Stomach (tissue), 19 donors: Measurements from ENCODE around the gene B3GNT5. TPM values are rescaled to one million over a fixed set of nuclear protein-coding genes. Genes with fewer than 3 reads are reported as not detected.

Source experiments
- DNase-seq, 2 donors: peaks; one replicate each; pipeline versions ENCODE4 v3.0.0 to v3.0.0-alpha.2; 2013 to 2019
- H3K27ac ChIP-seq, 5 donors: fragments of 200-600 bp in 4 of 5; sonication (generic) in 4 of 5; one replicate each; pipeline ENCODE4 v1.5.1; 2013 to 2019; ENCODE audit warnings: mild to moderate bottlenecking in 1 of 5, moderate library complexity in 1 of 5
- H3K27me3 ChIP-seq, 3 donors: fragments of 200-600 bp; sonication (generic); one replicate each; pipeline ENCODE4 v1.5.1; 2017 to 2019; ENCODE audit warnings: mixed run types in 1 of 3
- H3K36me3 ChIP-seq, 4 donors: fragments of 200-600 bp; sonication (generic); 1 replicate in 3 of 4; 2 replicates in 1 of 4; pipeline ENCODE4 v1.5.1; 2016 to 2019
- H3K4me1 ChIP-seq, 4 donors: fragments of 200-600 bp; sonication (generic); one replicate each; pipeline ENCODE4 v1.5.1; 2016 to 2019
- H3K4me3 ChIP-seq, 4 donors: fragments of 200-600 bp; sonication (generic) in 3 of 4; one replicate each; pipeline ENCODE4 v1.5.1; 2016 to 2019; ENCODE audit warnings: mild to moderate bottlenecking in 1 of 4
- H3K9me3 ChIP-seq, 4 donors: fragments of 200-600 bp; sonication (generic); one replicate each; pipeline ENCODE4 v1.5.1; 2016 to 2019
- EP300 ChIP-seq: sonication (generic); formaldehyde crosslinking; IDR thresholded peaks from one replicate; pipeline ENCODE4 v1.6.1; 2017; ENCODE audit warnings: antibody characterized with exemption
- POLR2A ChIP-seq, 4 donors: fragments of 450-650 bp; IDR thresholded peaks; one replicate each; pipeline ENCODE4 v1.6.1; 2016; ENCODE audit warnings: antibody characterized with exemption in 4 of 4, control low read depth in 2 of 4, mild to moderate bottlenecking in 1 of 4, moderate library complexity in 1 of 4
- POLR2AphosphoS5 ChIP-seq, 3 donors: sonication (generic); formaldehyde crosslinking; IDR thresholded peaks; one replicate each; pipeline ENCODE4 v1.6.1; 2016; ENCODE audit warnings: antibody characterized with exemption in 3 of 3
- WGBS, 5 donors: extraction: QIAGEN DNeasy Blood & Tissue Kit in 3 of 5; methylation state at CpG; one replicate each; pipeline versions ENCODE4 v1.1.5 to v1.1.7; 2013 to 2018; 5-methylcytosine and 5-hydroxymethylcytosine counted together
- intact Hi-C: fragments of 100-400 bp; cut with DNase I; formaldehyde crosslinking; loops from one replicate; pipeline ENCODE4 v1.15.1; 2023; ENCODE audit warnings: low total_unique reads
- long read RNA-seq, 10 donors: transcript quantifications; one replicate each; lab custom pipeline, GENCODE V29; 2026
- polyA plus RNA-seq, 3 donors: library from polyadenylated mRNA; stranded (reverse); fragments of 200-250 nt; gene quantifications; one replicate each; pipeline ENCODE4 v1.2.3, GENCODE V29; 2013
- total RNA-seq, 5 donors: library from RNA; depleted of rRNA; stranded (reverse); fragments of >200 nt; gene quantifications; one replicate each; pipeline versions ENCODE4 v1.1.0 to v1.2.3, GENCODE V29; 2014 to 2016
- TF ChIP-seq, protein P1 (sequence below), 7 experiments: fragments of 450-650 bp in 4 of 7; fragments of 200-600 bp in 3 of 7; sonication (generic) in 3 of 7; IDR thresholded peaks; one replicate each; pipeline ENCODE4 v1.5.1; 2016 to 2019; ENCODE audit warnings: antibody characterized with exemption in 7 of 7, control low read depth in 2 of 7, mild to moderate bottlenecking in 1 of 7
- donor health status: healthy with polysubstance abuse.
- donor health status: Bipolar disorder and iron deficiency.
- donor health status: healthy.

Gene B3GNT5, protein sequence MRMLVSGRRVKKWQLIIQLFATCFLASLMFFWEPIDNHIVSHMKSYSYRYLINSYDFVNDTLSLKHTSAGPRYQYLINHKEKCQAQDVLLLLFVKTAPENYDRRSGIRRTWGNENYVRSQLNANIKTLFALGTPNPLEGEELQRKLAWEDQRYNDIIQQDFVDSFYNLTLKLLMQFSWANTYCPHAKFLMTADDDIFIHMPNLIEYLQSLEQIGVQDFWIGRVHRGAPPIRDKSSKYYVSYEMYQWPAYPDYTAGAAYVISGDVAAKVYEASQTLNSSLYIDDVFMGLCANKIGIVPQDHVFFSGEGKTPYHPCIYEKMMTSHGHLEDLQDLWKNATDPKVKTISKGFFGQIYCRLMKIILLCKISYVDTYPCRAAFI
- total RNA-seq, result 10 to 100 TPM in 2 of 5 donors, 1 to 10 TPM in 3; 4.1 to 39.7 (median 9.0) TPM
- polyA plus RNA-seq, result 1 to 10 TPM; 5.0 to 7.6 (median 6.1) TPM
- long read RNA-seq, donor 1, full-length matches to known transcripts, result 4 of 4 reads
- long read RNA-seq, donor 1, partial matches to known transcripts, result 0 of 4 reads
- long read RNA-seq, donor 1, other reads (novel, unspliced or antisense), result 0 of 4 reads
- long read RNA-seq, donor 2, full-length matches to known transcripts, result 8 of 8 reads
- long read RNA-seq, donor 2, partial matches to known transcripts, result 0 of 8 reads
- long read RNA-seq, donor 2, other reads (novel, unspliced or antisense), result 0 of 8 reads
- long read RNA-seq, donor 3, full-length matches to known transcripts, result 1 of 1 reads
- long read RNA-seq, donor 3, partial matches to known transcripts, result 0 of 1 reads
- long read RNA-seq, donor 3, other reads (novel, unspliced or antisense), result 0 of 1 reads
- long read RNA-seq, donor 4, full-length matches to known transcripts, result 1 of 1 reads
- long read RNA-seq, donor 4, partial matches to known transcripts, result 0 of 1 reads
- long read RNA-seq, donor 4, other reads (novel, unspliced or antisense), result 0 of 1 reads
- long read RNA-seq, donor 5, full-length matches to known transcripts, result 4 of 4 reads
- long read RNA-seq, donor 5, partial matches to known transcripts, result 0 of 4 reads
- long read RNA-seq, donor 5, other reads (novel, unspliced or antisense), result 0 of 4 reads
- long read RNA-seq, donor 6, result 0 reads
- long read RNA-seq, donor 7, full-length matches to known transcripts, result 4 of 4 reads
- long read RNA-seq, donor 7, partial matches to known transcripts, result 0 of 4 reads
- long read RNA-seq, donor 7, other reads (novel, unspliced or antisense), result 0 of 4 reads
- long read RNA-seq, donor 8, full-length matches to known transcripts, result 4 of 4 reads
- long read RNA-seq, donor 8, partial matches to known transcripts, result 0 of 4 reads
- long read RNA-seq, donor 8, other reads (novel, unspliced or antisense), result 0 of 4 reads
- long read RNA-seq, donor 9, full-length matches to known transcripts, result 3 of 3 reads
- long read RNA-seq, donor 9, partial matches to known transcripts, result 0 of 3 reads
- long read RNA-seq, donor 9, other reads (novel, unspliced or antisense), result 0 of 3 reads
- long read RNA-seq, donor 10, full-length matches to known transcripts, result 5 of 5 reads
- long read RNA-seq, donor 10, partial matches to known transcripts, result 0 of 5 reads
- long read RNA-seq, donor 10, other reads (novel, unspliced or antisense), result 0 of 5 reads

DNA sequence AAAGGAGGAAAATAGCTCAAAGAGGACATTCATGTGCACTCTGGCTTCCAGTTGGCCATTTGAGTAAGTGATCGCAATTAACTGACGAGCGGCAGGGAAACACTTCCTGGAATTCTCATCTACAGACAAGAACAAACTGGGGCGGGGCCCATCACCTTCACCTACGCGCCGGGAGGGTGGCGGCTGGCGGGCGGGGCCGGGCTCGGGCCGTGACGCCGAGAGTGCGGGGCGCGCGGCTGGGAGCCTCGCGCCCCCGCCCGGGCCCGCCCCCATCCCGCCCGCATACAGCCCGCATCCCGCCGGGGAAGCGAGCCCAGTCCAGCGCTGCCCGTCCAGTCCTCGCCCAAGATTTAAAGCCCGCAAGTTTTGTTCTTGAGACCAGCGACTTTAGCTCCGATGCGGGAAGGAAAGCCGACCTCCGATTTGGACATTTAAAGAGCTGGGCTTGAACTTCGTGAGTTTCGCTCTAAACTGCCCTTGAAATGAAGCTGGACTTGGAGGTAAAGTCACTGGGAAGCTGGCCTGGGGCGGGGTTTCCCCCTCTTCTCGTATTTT, at the start of gene B3GNT5:
Gene B3GNT5, plus strand, starts transcription at position 281 of the 555 bp plus-strand sequence. CDS start 16,546 bp downstream, outside the sequence.
- intact Hi-C loops, result no loop called here
- Histone ChIP-seq H3K27ac (peak within 1 kb of the TSS; percentile 90 to 98 (median 95)), H3K9me3 (no peaks in the 10 kb centered on the region), H3K36me3 (no peaks in the 10 kb centered on the region), H3K4me1 (peaks cover 0 to 31% (median 8%) of the 10 kb centered on the region in 4 donors), H3K4me3 (peak within 1 kb of the TSS; percentile 69 to 86 (median 80)), H3K27me3 (no peaks in the 10 kb centered on the region)
- WGBS, 5 donors, result 0 to 1% (median 1%) methylated on average over 35 to 43 of the region's 43 CpGs
- peak; percentile 86 to 93 for DNase-seq
- TF ChIP-seq POLR2AphosphoS5 (IDR thresholded peaks at IDR 0.05) (peak in 2 of 3 donors; percentile 66 to 68), POLR2A (IDR thresholded peaks at IDR 0.05) (no peak)

DNA sequence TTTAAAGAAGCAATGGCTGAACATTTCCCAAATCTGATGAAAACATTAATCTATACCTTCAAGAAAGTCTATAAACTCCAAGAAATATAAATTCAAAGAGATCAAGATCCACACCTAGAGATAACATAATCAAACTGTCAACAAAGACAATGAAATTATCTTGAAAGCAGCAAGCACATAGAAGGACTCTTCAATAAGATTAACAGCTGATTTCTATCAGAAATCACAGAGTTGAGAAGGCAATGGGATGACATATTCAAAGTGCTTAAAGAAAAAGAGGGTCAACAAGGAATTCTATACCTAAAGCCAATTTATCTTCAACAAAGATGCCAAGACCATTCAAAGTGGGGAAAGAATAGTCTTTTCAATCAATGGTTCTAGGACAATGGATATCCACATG, 49.4 kb upstream of the B3GNT5 start:
- intact Hi-C loops, result no loop called here
- Histone ChIP-seq H3K4me1 (peaks cover 0 to 6% (median 0%) of the 10 kb centered on the region in 4 donors), H3K27ac (no peak overlapping the region), H3K27me3 (no peaks in the 10 kb centered on the region), H3K36me3 (no peaks in the 10 kb centered on the region), H3K4me3 (no peak overlapping the region), H3K9me3 (peaks cover 0 to 13% (median 7%) of the 10 kb centered on the region in 4 donors)
- DNase-seq, result no peak
- TF ChIP-seq, protein P1, sequence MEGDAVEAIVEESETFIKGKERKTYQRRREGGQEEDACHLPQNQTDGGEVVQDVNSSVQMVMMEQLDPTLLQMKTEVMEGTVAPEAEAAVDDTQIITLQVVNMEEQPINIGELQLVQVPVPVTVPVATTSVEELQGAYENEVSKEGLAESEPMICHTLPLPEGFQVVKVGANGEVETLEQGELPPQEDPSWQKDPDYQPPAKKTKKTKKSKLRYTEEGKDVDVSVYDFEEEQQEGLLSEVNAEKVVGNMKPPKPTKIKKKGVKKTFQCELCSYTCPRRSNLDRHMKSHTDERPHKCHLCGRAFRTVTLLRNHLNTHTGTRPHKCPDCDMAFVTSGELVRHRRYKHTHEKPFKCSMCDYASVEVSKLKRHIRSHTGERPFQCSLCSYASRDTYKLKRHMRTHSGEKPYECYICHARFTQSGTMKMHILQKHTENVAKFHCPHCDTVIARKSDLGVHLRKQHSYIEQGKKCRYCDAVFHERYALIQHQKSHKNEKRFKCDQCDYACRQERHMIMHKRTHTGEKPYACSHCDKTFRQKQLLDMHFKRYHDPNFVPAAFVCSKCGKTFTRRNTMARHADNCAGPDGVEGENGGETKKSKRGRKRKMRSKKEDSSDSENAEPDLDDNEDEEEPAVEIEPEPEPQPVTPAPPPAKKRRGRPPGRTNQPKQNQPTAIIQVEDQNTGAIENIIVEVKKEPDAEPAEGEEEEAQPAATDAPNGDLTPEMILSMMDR (IDR thresholded peaks at IDR 0.05), result no peak
- TF ChIP-seq EP300 (no peak), POLR2AphosphoS5 (IDR thresholded peaks at IDR 0.05) (no peak), POLR2A (IDR thresholded peaks at IDR 0.05) (no peak)

DNA sequence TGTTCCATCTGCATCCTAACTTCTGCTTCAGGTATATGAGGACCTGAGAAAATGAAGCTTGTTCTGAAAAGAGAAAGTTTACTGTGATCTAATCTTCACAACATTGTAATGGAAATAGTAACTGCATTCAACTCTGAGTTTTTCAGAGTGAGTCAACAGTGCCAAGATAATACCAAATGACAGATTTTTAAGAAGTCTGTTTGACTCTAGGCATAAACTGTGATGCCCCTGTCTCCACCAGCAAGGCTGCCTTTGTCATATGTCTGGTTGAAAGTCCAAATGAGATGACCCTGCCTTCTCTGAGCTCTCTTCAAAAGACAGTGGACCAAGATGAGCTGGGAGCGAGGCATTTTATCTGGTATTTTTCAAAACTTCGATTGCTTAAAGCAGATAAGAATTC, 44.8 kb upstream of the B3GNT5 start:
- intact Hi-C loops, result no loop called here
- Histone ChIP-seq H3K27ac (no peak overlapping the region), H3K4me3 (no peak overlapping the region), H3K4me1 (peaks cover 0 to 11% (median 0%) of the 10 kb centered on the region in 4 donors), H3K9me3 (peaks cover 0 to 12% (median 3%) of the 10 kb centered on the region in 4 donors), H3K36me3 (no peaks in the 10 kb centered on the region), H3K27me3 (no peaks in the 10 kb centered on the region)
- DNase-seq, result no peak
- TF ChIP-seq POLR2A (IDR thresholded peaks at IDR 0.05), result no peak
- no peak for TF ChIP-seq EP300
- no peak for TF ChIP-seq POLR2AphosphoS5 (IDR thresholded peaks at IDR 0.05)
- TF ChIP-seq, protein P1 (IDR thresholded peaks at IDR 0.05), result no peak
- WGBS, 5 donors, result 62 to 81% (median 73%) methylated on average over 2 of the region's 2 CpGs

DNA sequence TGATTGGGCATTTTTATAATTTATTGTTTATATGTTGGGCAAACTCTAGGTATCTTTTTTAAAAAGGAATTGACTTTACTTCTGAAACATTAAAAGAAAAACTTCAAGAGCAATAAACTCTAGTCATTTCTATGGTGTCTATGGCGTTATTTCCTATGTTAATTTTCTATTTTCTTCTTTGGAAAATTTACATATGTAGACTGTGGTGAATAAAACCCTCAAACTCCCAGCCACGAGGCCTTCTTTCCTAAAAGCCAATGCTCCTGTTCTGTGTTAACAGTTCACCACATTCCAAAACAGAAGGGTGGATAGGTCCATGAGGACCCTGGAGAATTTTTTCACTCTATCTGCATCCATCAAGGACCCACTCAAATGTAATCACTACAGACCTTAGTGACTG, 44.3 kb upstream of the B3GNT5 start:
- peaks cover 0 to 6% (median 2%) of the 10 kb centered on the region in 4 donors for H3K9me3 ChIP-seq
- intact Hi-C loops, result no loop called here
- no peaks in the 10 kb centered on the region for H3K36me3 ChIP-seq
- no peak for TF ChIP-seq POLR2AphosphoS5 (IDR thresholded peaks at IDR 0.05)
- no peak for TF ChIP-seq EP300
- TF ChIP-seq, protein P1 (IDR thresholded peaks at IDR 0.05), result no peak
- TF ChIP-seq POLR2A (IDR thresholded peaks at IDR 0.05), result no peak
- DNase-seq, result no peak
- WGBS, 5 donors, result 77 to 93% (median 91%) methylated on average over 2 of the region's 2 CpGs
- no peak overlapping the region for H3K27ac ChIP-seq
- no peak overlapping the region for H3K4me3 ChIP-seq
- peaks cover 0 to 11% (median 0%) of the 10 kb centered on the region in 4 donors for H3K4me1 ChIP-seq
- H3K27me3 ChIP-seq, result no peaks in the 10 kb centered on the region
